Sigmoid colon (tissue), 7 donors: Measurements from ENCODE around the gene TRMU. TPM values are rescaled to one million over a fixed set of nuclear protein-coding genes. Genes with fewer than 3 reads are reported as not detected.

Experiments used
- DNase-seq: peaks from one replicate; pipeline ENCODE4 v3.0.0-alpha.2; 2019
- H3K27ac ChIP-seq, 4 donors: fragments of 200-600 bp; sonication (generic); one replicate each; pipeline ENCODE4 v1.5.1; 2016 to 2019; ENCODE audit warnings: mild to moderate bottlenecking in 1 of 4
- H3K27me3 ChIP-seq, 3 donors: fragments of 200-600 bp; sonication (generic); one replicate each; pipeline ENCODE4 v1.5.1; 2019; ENCODE audit warnings: mild to moderate bottlenecking in 1 of 3
- H3K36me3 ChIP-seq, 4 donors: fragments of 200-600 bp; sonication (generic); one replicate each; pipeline ENCODE4 v1.5.1; 2016 to 2019
- H3K4me1 ChIP-seq, 4 donors: fragments of 200-600 bp; sonication (generic); one replicate each; pipeline ENCODE4 v1.5.1; 2017 to 2019
- H3K4me3 ChIP-seq, 4 donors: fragments of 200-600 bp; sonication (generic); one replicate each; pipeline ENCODE4 v1.5.1; 2017 to 2019; ENCODE audit warnings: mild to moderate bottlenecking in 2 of 4, moderate library complexity in 1 of 4
- H3K9me3 ChIP-seq, 4 donors: fragments of 200-600 bp in 3 of 4; sonication (generic) in 3 of 4; one replicate each; pipeline versions ENCODE4 v1.5.1 to v1.6.1; 2013 to 2019
- CTCF ChIP-seq, 4 experiments: fragments of 450-650 bp in 3 of 4; fragments of 200-600 bp in 1 of 4; IDR thresholded peaks; one replicate each; pipeline ENCODE4 v1.5.1; 2016 to 2019; ENCODE audit warnings: antibody characterized with exemption in 4 of 4, mild to moderate bottlenecking in 3 of 4, moderate library complexity in 2 of 4
- EP300 ChIP-seq, 4 donors: sonication (generic); formaldehyde crosslinking; IDR thresholded peaks; one replicate each; pipeline ENCODE4 v1.6.1; 2017; ENCODE audit warnings: antibody characterized with exemption in 4 of 4
- POLR2A ChIP-seq, 2 donors: fragments of 450-650 bp; IDR thresholded peaks; one replicate each; pipeline ENCODE4 v1.6.1; 2016; ENCODE audit warnings: antibody characterized with exemption in 2 of 2, mild to moderate bottlenecking in 2 of 2, moderate library complexity in 2 of 2
- POLR2AphosphoS5 ChIP-seq, 4 donors: sonication (generic); formaldehyde crosslinking; IDR thresholded peaks; one replicate each; pipeline ENCODE4 v1.6.1; 2017; ENCODE audit warnings: antibody characterized with exemption in 4 of 4
- WGBS, 2 donors: extraction: QIAGEN DNeasy Blood & Tissue Kit; methylation state at CpG; one replicate each; pipeline ENCODE4 v1.1.7; 2013; 5-methylcytosine and 5-hydroxymethylcytosine counted together
- intact Hi-C: fragments of 100-400 bp; cut with DNase I; formaldehyde crosslinking; loops from one replicate; pipeline ENCODE4 v1.15.1; 2023
- polyA plus RNA-seq, 3 donors: library from polyadenylated mRNA; stranded (reverse); fragments of 200-250 nt; gene quantifications; one replicate each; pipeline ENCODE4 v1.2.3, GENCODE V29; 2013
- total RNA-seq, 4 donors: library from RNA; depleted of rRNA; stranded (reverse); fragments of >200 nt; gene quantifications; one replicate each; pipeline ENCODE4 v1.1.0, GENCODE V29; 2016
- donor health status: healthy with polysubstance abuse.
- donor health status: Bipolar disorder and iron deficiency.
- donor health status: healthy.

TRMU gene
- total and polyA plus RNA-seq, 7 donors = 12.5 to 38.7 (median 21.9) TPM

GRCh38 chr22:46320716-46321386 lies 14.7 kb upstream of the TRMU start:
- H3K27ac ChIP-seq = no peak overlapping the region
- no peak for DNase-seq
- TF ChIP-seq CTCF (IDR thresholded peaks at IDR 0.05) = no peak
- no peak for TF ChIP-seq EP300 (IDR thresholded peaks at IDR 0.05)
- no peak for TF ChIP-seq POLR2AphosphoS5 (IDR thresholded peaks at IDR 0.05)
- no peak for TF ChIP-seq POLR2A (IDR thresholded peaks at IDR 0.05)
- no peaks in the 10 kb centered on the region for H3K4me1 ChIP-seq
- no peak overlapping the region for H3K4me3 ChIP-seq
- H3K27me3 ChIP-seq = no peaks in the 10 kb centered on the region
- 97% methylated on average over 20 of the region's 20 CpGs for WGBS, 2 donors
- no peaks in the 10 kb centered on the region for H3K36me3 ChIP-seq
- intact Hi-C loops = no loop called here
- H3K9me3 ChIP-seq = no peaks in the 10 kb centered on the region

GRCh38 chr22:46322711-46323110 lies 12.8 kb upstream of the TRMU start:
- Histone ChIP-seq H3K27ac (no peak overlapping the region), H3K36me3 (no peaks in the 10 kb centered on the region), H3K4me1 (no peaks in the 10 kb centered on the region), H3K27me3 (no peaks in the 10 kb centered on the region), H3K9me3 (no peaks in the 10 kb centered on the region), H3K4me3 (no peak overlapping the region)
- DNase-seq = no peak
- WGBS, 2 donors = 96 to 97% methylated on average over 15 of the region's 15 CpGs
- TF ChIP-seq POLR2AphosphoS5 (IDR thresholded peaks at IDR 0.05) (no peak), CTCF (IDR thresholded peaks at IDR 0.05) (no peak), EP300 (IDR thresholded peaks at IDR 0.05) (no peak), POLR2A (IDR thresholded peaks at IDR 0.05) (no peak)
- intact Hi-C loops = no loop called here

- no peak for DNase-seq
- 93 to 95% methylated on average over 19 of the region's 19 CpGs for WGBS, 2 donors
Observed at GRCh38 chr22:46323162-46323561, 12.4 kb upstream of the TRMU start.

DNA sequence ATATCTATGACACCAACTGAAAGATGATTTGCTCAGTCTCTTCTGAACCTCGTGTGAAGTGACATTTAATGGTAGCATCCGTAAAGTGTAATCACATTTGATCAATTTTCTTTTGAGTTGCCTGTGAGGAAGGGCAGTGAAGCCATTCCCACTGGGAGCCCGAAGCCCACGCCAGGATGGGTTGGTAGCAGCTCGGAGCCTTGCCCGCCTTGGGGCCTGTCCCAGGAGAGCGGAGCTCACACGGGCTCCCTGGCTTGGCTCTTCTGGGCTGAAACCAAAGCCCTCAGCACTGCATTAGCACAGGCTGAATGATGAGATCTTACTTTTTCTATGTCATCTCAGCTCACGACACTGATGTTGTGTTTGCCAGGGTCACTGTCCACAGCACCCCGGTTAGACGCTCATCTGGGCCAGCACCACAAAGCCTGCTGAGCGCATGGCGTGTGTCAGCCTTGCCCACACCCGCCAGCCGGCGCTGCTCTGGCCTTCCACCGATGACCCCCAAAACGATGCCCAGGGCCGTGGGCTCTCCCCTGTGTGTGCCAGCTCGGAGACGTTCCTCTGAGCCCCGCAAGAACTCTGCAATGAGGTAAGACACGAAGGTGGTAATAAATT lies 9.3 kb upstream of the TRMU start:
- Histone ChIP-seq H3K27me3 (no peaks in the 10 kb centered on the region), H3K36me3 (no peaks in the 10 kb centered on the region), H3K9me3 (no peaks in the 10 kb centered on the region), H3K27ac (no peak overlapping the region), H3K4me1 (no peaks in the 10 kb centered on the region), H3K4me3 (no peak overlapping the region)
- 92 to 93% methylated on average over 23 of the region's 23 CpGs for WGBS, 2 donors
- no peak for DNase-seq
- intact Hi-C loops = no loop called here
- TF ChIP-seq POLR2A (IDR thresholded peaks at IDR 0.05) (no peak), CTCF (IDR thresholded peaks at IDR 0.05) (no peak), EP300 (IDR thresholded peaks at IDR 0.05) (no peak), POLR2AphosphoS5 (IDR thresholded peaks at IDR 0.05) (no peak)

More at GRCh38 chr22:46323162-46323561, 12.4 kb upstream of the TRMU start:
- Histone ChIP-seq H3K27me3 (no peaks in the 10 kb centered on the region), H3K4me3 (no peak overlapping the region), H3K9me3 (no peaks in the 10 kb centered on the region), H3K4me1 (no peaks in the 10 kb centered on the region), H3K36me3 (no peaks in the 10 kb centered on the region), H3K27ac (no peak overlapping the region)
- intact Hi-C loops = no loop called here
- TF ChIP-seq POLR2A (IDR thresholded peaks at IDR 0.05) (no peak), CTCF (IDR thresholded peaks at IDR 0.05) (no peak), POLR2AphosphoS5 (IDR thresholded peaks at IDR 0.05) (no peak), EP300 (IDR thresholded peaks at IDR 0.05) (no peak)
